ENCODE data around the gene DNAH3.

The DNAH3 gene

DNA sequence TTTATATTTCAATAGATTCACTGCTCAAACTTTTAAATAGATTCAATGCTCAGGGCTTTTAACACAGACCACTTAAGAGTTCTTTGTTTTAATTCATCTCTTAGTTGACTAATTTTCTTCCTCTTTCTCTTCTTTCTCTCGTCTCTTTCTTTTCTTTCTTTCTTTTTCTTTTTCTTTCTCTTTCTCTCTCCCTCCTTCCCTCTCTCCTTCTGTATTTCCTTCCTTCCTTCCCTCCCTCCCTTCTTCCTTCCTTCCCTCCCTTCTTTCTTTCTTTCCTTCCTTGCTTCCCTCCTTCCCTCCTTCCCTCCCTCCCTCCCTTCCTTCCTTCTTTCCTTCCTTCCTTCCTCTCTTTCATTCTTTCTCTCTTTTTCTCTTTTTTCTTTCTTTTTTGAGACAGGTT, 145.6 kb downstream of the DNAH3 start:
- Histone ChIP-seq H3K27me3 (ENCODE audit: insufficient read depth, poor library complexity, severe bottlenecking) (no peaks in the 10 kb centered on the region), H3K27ac (replicated peaks) (no peak overlapping the region), H3K4me3 (replicated peaks; ENCODE audit: insufficient read depth, low read length) (no peak overlapping the region)
- TF ChIP-seq REST (IDR thresholded peaks at IDR 0.05; ENCODE audit: insufficient replicate concordance, low read depth) (no peak), SPI1 (IDR thresholded peaks at IDR 0.05; ENCODE audit: borderline replicate concordance, low read depth) (no peak), GABPA (IDR thresholded peaks at IDR 0.05; ENCODE audit: low read depth) (no peak), POLR2AphosphoS5 (IDR thresholded peaks at IDR 0.05; ENCODE audit: low read depth) (no peak)
- TF ChIP-seq, protein P1, sequence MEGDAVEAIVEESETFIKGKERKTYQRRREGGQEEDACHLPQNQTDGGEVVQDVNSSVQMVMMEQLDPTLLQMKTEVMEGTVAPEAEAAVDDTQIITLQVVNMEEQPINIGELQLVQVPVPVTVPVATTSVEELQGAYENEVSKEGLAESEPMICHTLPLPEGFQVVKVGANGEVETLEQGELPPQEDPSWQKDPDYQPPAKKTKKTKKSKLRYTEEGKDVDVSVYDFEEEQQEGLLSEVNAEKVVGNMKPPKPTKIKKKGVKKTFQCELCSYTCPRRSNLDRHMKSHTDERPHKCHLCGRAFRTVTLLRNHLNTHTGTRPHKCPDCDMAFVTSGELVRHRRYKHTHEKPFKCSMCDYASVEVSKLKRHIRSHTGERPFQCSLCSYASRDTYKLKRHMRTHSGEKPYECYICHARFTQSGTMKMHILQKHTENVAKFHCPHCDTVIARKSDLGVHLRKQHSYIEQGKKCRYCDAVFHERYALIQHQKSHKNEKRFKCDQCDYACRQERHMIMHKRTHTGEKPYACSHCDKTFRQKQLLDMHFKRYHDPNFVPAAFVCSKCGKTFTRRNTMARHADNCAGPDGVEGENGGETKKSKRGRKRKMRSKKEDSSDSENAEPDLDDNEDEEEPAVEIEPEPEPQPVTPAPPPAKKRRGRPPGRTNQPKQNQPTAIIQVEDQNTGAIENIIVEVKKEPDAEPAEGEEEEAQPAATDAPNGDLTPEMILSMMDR (IDR thresholded peaks at IDR 0.05; ENCODE audit: insufficient read depth, low read length) = no peak
- no peak for DNase-seq (ENCODE audit: low read depth in 1 of 2, low spot score in 1 of 2)

GRCh38 chr16:21001262-21001661, 149.4 kb downstream of the DNAH3 start:
- H3K27ac ChIP-seq (replicated peaks) = no peak overlapping the region
- DNase-seq (ENCODE audit: low read depth in 1 of 2, low spot score in 1 of 2) = peak; percentile 5 to 9
- H3K27me3 ChIP-seq (ENCODE audit: insufficient read depth, poor library complexity, severe bottlenecking) = no peaks in the 10 kb centered on the region
- no peak overlapping the region for H3K4me3 ChIP-seq (replicated peaks; ENCODE audit: insufficient read depth, low read length)
- TF ChIP-seq REST (IDR thresholded peaks at IDR 0.05; ENCODE audit: insufficient replicate concordance, low read depth) (no peak), SPI1 (IDR thresholded peaks at IDR 0.05; ENCODE audit: borderline replicate concordance, low read depth) (no peak), POLR2AphosphoS5 (IDR thresholded peaks at IDR 0.05; ENCODE audit: low read depth) (no peak), GABPA (IDR thresholded peaks at IDR 0.05; ENCODE audit: low read depth) (no peak)
- TF ChIP-seq, protein P1 (IDR thresholded peaks at IDR 0.05; ENCODE audit: insufficient read depth, low read length) = peak; percentile 33

DNA sequence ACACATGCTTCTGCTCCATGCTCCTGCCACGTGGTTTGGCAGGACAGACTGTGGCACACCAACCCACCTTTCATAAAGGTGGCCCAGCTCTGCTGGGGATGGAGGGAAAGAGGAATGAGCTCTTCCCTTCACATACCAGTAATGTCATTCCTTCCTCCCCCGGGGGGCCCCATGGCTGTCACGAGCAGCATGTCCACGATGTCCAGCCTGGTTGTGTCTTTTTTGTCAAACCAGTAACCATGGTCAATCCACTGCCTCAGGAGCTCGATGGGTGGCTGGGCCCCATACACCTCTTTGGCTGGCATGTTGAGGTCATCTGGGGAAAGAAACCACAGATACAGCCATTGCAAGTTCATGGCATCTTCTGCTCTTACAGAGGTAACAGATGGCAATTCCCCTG, 153.5 kb downstream of the DNAH3 start:
- Histone ChIP-seq H3K4me3 (replicated peaks; ENCODE audit: insufficient read depth, low read length) (no peak overlapping the region), H3K27me3 (ENCODE audit: insufficient read depth, poor library complexity, severe bottlenecking) (no peaks in the 10 kb centered on the region), H3K27ac (replicated peaks) (no peak overlapping the region)
- TF ChIP-seq SPI1 (IDR thresholded peaks at IDR 0.05; ENCODE audit: borderline replicate concordance, low read depth) (no peak), GABPA (IDR thresholded peaks at IDR 0.05; ENCODE audit: low read depth) (no peak), POLR2AphosphoS5 (IDR thresholded peaks at IDR 0.05; ENCODE audit: low read depth) (no peak), REST (IDR thresholded peaks at IDR 0.05; ENCODE audit: insufficient replicate concordance, low read depth) (no peak)
- TF ChIP-seq, protein P1 (IDR thresholded peaks at IDR 0.05; ENCODE audit: insufficient read depth, low read length) = no peak
- DNase-seq (ENCODE audit: low read depth in 1 of 2, low spot score in 1 of 2) = no peak

Data from HL-60 (cell line).